NCI-H1048 (cell line): ENCODE data around the gene KRT81.
"Not testable (repeated sequence)": the region's sequence is repeated elsewhere in the genome, so short reads cannot be mapped to it uniquely, and the experiment has no call there.

Experiments
- DNase-seq: peaks from one replicate; lab custom pipeline; 2025; lab: John Stamatoyannopoulos, UW

KRT81 gene

DNA sequence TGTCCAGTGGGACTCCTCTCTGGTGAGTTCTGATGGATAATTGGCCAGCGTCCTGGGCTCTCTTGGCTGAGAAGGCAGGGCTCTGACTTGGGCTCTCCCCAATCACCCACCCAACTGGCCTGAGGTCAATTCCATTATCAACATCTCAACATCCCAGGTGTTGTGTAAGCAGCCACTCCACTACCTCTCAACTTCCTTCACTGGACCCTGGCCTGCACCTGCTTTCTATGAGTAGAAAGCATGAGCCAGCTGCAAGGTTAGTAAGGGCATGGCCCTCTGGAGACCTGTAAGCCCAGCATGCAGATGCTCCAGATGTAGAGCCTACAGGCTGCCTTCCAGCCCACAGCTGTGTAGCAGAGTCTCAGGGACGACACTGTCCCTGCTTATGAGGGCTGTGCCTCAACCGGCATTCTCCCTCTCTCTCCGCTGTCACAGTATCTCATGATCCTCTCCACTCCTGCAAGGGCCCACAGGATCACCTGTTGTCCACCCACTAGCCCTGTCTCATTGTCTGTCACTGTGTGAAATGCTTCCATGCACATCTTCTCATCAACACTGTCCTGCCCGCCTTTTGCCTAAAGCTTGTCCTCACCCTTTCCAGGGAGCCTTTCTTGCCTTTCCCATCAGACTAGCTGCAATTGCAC lies 5.4 kb upstream of the KRT81 start:
- no peak for DNase-seq

DNA sequence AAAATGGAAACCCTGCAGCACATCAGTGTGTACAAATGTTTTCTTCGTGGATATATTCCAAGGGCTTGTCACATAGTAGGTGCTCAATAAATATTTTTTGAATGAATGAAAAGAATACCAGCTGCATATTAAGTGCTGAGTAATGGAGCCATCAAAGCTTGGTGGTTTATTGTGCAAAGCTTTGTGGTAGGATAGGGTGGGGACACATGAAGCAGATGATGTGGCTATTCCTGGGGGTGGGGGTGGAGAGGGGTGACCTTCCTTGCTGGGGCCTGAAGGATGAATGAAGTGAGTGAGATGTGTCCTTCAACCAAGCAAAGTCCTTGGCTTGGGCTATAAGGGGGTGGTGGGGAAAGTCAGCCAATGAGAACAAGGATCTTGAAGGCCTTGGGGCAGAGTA lies 4.3 kb upstream of the KRT81 start:
- DNase-seq = no peak

GRCh38 chr12:52294803-52295202 lies 3.5 kb upstream of the KRT81 start:
- DNase-seq = no peak

DNA sequence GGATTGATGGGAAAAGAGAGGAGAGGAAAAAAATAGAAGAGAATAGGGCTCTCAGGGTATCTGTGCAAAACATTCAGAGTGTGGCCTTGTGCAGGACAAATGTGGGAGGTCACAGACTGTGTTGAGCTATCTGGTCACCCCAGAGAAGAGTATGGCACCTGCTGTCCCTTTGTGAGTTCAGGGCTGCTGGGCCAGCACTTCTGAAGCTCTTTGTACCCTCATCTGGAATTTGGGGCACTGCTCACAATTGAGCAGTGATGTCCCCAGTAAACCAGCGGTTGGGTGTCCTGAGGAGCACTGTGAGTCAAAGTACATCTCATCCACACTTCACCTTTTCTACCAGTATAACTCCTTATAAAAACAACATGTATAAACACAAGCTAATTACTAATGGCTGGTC lies 2.6 kb upstream of the KRT81 start:
- DNase-seq = no peak

GRCh38 chr12:52290483-52291134 lies 725 bp downstream of the KRT81 start:
- DNase-seq = not testable (repeated sequence)

DNA sequence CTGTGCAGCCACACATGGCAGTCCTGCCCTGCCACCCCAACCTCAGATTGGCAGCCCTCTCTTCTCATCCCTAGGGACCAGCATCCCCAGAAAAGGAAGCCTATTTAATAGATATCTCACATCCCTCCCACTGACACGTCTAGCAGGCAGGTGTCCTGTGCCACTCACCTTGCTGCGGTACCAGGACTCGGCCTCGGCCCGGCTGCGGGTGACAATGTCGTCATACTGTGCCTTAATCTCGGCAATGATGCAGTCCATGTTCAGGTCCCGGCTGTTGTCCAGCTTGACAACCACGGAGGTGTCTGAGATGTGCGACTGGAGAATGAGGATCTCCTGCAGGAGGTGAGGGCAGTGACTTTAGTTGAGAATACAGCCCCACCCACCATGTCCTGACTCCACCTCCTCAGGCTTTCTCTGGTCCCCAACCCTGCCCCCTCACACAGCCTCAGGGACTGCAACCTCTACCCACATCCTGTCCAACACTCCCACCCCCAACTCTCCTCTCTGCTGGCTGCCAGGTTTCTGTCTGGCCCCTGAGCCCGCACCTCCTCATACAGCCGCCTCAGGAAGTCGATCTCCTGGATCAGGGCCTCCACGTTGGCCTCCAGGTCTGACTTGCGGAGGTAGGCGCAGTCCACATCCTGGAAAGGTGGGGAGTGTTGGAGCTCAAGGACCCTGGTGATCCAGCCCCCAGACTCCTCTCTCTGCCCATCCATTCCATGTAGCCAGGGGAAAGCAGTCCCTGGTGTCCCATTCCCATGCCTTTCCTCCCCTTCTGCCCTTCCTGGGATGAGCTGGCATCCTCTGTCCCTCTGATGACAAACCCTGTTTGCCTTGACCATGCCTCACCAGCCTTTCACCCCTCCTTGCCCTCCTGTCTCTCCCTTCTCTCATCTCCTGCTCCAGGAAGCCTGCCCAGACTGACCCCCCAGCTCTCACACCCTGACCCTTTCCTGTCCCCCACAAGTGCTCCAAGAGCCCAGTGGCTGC lies 3.2 kb downstream of the KRT81 start:
- not testable (repeated sequence) for DNase-seq

DNA sequence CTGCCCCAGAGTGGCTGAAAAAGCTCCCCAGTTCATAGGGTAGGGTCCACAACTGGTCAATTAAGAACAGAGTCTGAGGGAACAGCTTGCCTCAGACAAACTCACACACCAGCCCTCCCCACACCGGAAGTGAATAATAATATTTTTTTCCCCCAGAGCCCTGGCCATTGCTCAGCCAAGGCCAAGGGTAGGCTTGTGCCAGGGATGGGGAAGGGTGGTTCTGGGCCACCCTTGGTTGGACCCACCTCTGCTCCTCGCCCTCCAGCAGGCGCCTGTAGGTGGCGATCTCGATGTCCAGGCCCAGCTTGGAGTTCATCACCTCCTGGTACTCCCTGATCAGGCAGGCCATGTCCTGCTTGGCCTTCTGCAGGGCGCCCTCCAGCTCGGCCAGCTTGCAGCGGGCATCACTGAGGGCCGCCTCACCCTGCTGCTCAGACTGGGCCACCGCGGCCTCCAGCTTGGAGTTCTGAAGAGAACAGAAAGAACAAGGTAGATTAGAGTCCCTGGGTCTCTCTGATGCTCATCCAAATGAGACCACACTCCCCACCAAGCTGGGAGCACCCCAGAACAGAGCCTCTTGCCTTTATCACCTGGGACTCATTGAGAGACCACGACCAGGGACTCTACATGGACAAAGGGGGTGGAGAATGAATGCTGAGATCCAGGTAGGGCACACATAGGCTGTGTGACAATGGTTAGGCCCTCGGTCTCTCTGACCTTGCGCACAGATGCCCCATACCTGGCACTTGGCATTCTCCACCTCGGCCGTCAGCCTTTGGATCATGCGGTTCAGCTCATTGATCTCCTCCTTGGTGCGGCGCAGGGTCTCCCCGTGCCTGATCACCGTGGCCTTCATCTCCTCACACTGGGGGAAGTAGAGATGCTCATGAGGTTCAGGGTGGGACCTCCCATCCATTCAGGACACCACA lies 4.2 kb downstream of the KRT81 start:
- DNase-seq = not testable (repeated sequence)

DNA sequence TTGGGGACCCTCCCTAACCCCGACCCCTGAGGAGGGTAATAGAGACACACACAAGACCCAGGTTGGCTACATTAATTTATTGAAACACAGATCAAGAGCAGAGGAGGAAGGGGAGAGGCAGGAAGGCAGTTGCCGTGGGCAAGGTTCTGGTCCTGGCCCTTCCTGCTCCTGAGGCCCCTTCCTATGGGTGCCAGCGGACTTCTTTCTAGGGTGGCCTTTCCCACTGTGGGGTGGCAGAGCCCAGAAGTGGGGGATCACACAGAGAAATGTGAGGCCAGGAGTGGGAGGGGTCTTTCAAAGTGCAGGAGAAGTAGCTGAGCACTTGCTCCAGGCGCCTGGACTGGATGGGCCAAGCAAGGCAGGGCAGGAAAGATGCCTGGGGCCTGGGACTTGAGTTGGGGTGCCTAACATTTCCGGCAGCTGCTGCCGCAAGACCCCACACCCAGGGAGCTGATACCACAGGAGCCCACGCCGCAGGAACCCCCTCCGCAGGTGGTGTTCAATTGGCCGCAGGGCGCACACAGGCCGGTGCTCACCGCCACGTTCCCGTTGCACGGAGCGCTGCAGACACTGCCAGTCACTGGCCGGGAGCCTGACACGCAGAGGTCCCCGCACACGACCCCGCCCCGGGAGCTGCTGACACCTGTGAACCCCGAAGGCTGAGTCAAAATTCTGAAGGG lies 5.3 kb downstream of the KRT81 start:
- no peak for DNase-seq

DNA sequence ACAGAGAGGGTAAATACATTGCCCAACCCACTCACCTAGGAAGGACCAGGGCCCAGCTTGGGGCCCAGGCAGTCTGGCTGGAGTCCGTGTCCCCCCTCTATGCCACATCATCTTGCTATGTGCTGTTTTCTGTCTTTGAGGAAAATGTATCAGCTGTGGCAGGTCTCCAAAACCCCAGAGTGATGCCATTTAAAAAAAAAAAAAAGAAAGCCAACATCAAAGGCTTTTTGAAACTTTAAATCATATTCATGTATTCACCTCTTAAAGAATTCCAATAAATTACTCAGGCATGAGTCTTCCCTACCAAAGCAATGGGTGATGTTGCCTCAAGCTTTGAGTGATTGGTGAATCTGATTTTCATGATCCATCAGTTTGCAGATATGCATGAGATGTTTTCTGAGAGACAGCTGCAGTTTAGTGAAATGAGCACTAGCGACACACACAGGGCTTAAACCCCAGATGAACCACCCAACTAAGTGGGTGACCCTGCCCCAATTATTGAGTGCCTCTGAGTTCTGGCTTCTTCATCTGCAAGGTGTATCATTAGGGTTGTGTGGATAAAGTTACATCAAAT lies 6.1 kb downstream of the KRT81 start:
- DNase-seq = no peak

GRCh38 chr12:52284562-52285171 lies 6.7 kb downstream of the KRT81 start:
- no peak for DNase-seq

GRCh38 chr12:52280796-52281560 lies 10.4 kb downstream of the KRT81 start:
- no peak for DNase-seq

GRCh38 chr12:52280319-52280795 lies 11.0 kb downstream of the KRT81 start:
- no peak for DNase-seq

- DNase-seq = no peak
Observed at GRCh38 chr12:52279422-52280318, 11.7 kb downstream of the KRT81 start.

DNA sequence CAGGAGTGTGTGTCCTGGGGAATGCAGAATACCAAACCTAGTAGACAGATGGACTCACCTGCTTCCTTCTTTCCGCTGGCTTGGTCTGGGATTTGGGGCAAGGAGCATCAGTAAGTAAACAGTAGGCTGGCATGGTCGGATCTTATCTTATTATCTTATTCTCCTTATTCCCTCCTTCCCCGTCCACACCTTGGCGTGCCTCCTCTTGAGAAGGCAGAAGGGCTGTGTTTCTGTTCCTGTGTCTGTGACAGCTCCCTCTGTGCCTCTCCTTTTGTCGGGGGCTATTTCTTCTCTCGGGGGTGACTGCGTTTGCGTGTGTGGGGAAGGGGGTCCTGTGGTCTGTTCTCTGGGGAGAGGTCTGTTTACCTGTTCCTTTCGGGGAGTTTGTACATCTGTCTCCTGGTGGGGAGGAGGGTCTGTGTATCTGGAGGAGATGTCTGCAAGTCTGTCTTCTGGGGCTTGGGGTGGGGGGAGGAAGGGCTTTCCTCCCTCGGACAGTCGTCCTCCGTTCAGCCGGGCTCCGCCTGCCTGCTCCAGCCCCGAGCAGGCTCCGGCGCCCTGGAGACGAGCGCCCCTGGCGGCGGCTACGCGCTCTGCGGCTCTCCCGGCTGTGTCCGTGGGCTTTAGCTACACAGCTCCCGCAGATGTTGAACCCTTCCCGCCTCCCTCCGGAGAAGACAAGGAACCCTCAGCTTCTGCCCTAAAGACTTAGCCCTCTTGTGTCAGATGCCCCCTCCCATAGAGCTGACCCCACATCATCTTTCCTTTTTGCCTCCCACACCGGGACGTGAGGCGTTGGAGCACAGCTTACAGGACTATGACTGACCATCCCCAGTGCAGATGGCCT lies 12.5 kb downstream of the KRT81 start:
- peak; percentile 51 for DNase-seq

GRCh38 chr12:52277486-52278245 lies 13.7 kb downstream of the KRT81 start:
- no peak for DNase-seq

GRCh38 chr12:52275686-52276085 lies 15.6 kb downstream of the KRT81 start:
- no peak for DNase-seq
